ENCODE results near the gene CKMT2.
"Not testable (repeated sequence)": the region's sequence is repeated elsewhere in the genome, so short reads cannot be mapped to it uniquely, and the experiment has no call there.

The CKMT2 gene

DNA sequence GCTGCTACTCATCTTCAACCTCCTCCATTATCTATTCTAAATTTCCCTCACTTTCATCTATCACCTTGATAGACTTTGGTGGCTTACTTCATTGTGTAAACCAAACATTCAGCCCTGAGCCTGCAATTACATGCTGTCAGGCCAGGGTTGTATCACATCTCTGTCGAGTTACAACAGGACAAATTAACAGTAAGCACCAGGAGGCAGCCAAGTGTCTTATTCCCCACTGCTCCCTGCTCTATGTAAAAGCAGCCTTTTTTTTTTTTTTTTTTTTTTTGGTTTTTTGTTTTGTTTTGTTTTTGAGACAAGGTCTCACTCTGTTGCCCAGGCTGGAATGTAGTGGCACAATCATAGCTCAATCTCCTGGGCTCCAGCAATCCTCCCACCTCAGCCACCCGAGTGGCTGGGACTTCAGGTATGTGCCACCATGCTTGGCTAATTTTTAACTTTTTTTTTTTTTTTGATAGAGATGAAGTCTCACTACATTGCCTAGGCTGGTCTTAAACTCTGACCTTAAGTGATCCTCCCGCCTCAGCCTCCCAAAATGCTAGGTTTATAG is 53.0 kb downstream of the CKMT2 start:
- TF ChIP-seq, protein P1, sequence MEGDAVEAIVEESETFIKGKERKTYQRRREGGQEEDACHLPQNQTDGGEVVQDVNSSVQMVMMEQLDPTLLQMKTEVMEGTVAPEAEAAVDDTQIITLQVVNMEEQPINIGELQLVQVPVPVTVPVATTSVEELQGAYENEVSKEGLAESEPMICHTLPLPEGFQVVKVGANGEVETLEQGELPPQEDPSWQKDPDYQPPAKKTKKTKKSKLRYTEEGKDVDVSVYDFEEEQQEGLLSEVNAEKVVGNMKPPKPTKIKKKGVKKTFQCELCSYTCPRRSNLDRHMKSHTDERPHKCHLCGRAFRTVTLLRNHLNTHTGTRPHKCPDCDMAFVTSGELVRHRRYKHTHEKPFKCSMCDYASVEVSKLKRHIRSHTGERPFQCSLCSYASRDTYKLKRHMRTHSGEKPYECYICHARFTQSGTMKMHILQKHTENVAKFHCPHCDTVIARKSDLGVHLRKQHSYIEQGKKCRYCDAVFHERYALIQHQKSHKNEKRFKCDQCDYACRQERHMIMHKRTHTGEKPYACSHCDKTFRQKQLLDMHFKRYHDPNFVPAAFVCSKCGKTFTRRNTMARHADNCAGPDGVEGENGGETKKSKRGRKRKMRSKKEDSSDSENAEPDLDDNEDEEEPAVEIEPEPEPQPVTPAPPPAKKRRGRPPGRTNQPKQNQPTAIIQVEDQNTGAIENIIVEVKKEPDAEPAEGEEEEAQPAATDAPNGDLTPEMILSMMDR (conservative IDR thresholded peaks at IDR 0.05; ENCODE audit: low read depth): no peak
- ChIA-PET POLR2A (ENCODE audit: low non-redundant PET) (no interaction called here), CTCF (interaction anchor here (0.8 kb wide), 1 partner anchor 13 kb away, joined by 5 read pairs; no protein-coding TSS in a partner anchor)
- no peak overlapping the region for H3K27ac ChIP-seq
- DNase-seq (ENCODE audit: low spot score): no peak

DNA sequence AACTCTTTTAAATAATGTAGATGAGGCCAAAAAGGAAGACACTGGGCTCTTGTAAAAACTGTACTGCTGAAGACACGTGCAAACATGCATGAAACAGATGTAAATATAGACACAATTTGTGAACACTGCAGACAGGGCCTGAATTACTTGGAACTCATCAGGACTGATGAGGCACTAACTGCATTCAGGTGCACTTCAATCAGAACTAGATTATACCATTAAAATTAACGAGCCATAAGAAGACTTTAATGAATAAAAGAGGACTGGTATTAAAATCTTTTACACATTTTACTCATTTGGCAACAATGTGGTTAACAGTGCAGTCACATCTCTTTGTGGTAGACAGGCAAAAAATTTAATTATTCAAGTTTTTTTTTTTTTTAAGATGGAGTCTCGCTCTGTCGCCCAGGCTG is 54.9 kb downstream of the CKMT2 start:
- TF ChIP-seq, protein P1 (conservative IDR thresholded peaks at IDR 0.05; ENCODE audit: low read depth): no peak
- DNase-seq (ENCODE audit: low spot score): no peak
- ChIA-PET CTCF (interaction anchor here (2.3 kb wide), 1 partner anchor 11 kb away, joined by 15 read pairs; no protein-coding TSS in a partner anchor), POLR2A (ENCODE audit: low non-redundant PET) (interaction anchor here (0.6 to 0.7 kb wide), 2 partner anchors 11 to 80 kb away, joined by 4 to 5 read pairs; no protein-coding TSS in a partner anchor)
- no peak overlapping the region for H3K27ac ChIP-seq

DNA sequence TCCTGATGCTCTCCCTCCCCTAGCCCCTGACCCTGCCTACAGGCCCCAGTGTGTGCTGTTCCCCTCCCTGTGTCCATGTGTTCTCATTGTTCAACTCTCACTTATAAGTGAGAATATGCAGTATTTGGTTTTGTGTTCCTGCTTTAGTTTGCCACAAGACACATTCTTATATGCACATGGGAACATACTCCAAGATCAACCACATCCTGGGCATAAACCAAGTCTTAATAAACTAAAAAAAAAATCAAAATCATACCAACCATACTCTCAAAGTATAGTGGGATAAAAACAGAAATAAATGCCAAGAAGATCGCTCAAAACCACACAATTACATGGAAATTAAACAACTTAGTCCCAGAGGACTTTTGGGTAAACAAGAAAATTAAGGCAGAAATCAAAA is 57.0 kb downstream of the CKMT2 start:
- ChIA-PET POLR2A (ENCODE audit: low non-redundant PET) (no interaction called here), CTCF (interaction anchor here (0.6 to 0.7 kb wide), 2 partner anchors 9 to 179 kb away, joined by 3 read pairs; no protein-coding TSS in a partner anchor)
- DNase-seq (ENCODE audit: low spot score): no peak
- TF ChIP-seq, protein P1 (conservative IDR thresholded peaks at IDR 0.05; ENCODE audit: low read depth): no peak
- H3K27ac ChIP-seq: no peak overlapping the region

DNA sequence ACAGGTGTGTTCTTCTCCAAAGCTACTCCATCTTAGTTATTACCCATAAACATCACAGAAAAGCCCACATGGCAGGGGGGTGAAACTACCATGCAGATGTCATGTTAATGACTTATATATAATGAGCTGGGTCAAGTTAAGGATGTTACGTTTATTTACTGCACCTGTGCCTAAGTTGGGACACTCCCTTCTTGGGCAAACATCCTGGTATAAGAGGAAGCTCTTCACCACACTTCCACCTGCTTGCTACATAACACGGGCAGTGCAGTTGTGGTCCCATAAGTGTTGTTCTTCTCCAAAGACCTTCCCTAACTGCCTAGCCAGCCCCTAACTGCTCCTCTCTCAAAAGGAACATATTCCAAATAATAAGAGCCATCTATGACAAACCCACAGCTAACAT is 59.0 kb downstream of the CKMT2 start:
- H3K27ac ChIP-seq: no peak overlapping the region
- ChIA-PET POLR2A (ENCODE audit: low non-redundant PET) (no interaction called here), CTCF (interaction anchor here (0.6 kb wide), 1 partner anchor 876 kb away, joined by 3 read pairs; no protein-coding TSS in a partner anchor)
- no peak for DNase-seq (ENCODE audit: low spot score)
- TF ChIP-seq, protein P1 (conservative IDR thresholded peaks at IDR 0.05; ENCODE audit: low read depth): no peak

DNA sequence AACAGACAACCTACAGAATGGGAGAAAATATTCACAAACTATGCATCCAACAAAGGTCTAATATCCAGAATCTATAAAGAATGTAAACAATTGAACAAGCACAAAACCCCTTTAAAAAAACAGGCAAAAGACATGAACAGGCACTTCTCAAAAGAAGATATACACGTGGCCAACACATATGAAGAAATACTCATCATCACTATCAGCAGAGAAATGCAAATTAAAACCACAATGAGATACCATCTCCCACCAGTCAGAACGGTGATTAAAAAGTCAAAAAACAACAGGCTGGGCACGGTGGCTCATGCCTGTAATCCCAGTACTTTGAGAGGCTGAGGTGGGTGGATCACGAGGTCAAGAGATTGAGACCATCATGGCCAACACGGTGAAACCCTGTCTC is 60.9 kb downstream of the CKMT2 start:
- CTCF ChIA-PET: not testable (repeated sequence)

DNA sequence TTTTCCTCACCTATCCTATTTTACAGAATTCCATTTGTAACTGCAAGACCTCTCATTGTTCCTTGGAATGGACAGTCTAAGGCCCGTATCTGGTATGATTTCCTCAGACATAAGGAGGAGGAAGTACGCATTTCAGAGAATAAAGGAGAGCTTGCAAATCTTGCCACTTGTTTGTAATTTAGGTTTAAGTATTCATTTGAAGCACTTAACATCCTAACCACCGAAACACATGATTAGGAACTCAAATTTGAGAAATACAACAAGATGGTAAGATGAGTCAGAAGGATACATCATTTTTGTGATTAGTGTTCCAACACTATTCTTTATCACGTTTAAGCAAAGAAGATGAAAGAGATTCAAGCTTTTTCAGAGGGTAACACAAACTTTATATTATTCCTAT is 64.4 kb downstream of the CKMT2 start:
- CTCF ChIA-PET: interaction anchor here (1.3 kb wide), 1 partner anchor 12 kb away, joined by 3 read pairs; no protein-coding TSS in a partner anchor
- no peak overlapping the region for H3K27ac ChIP-seq
- POLR2A ChIA-PET (ENCODE audit: low non-redundant PET): no interaction called here
- DNase-seq (ENCODE audit: low spot score): no peak
- TF ChIP-seq, protein P1 (conservative IDR thresholded peaks at IDR 0.05; ENCODE audit: low read depth): no peak

More for the DNA sequence above, 60.9 kb downstream of the CKMT2 start:
- POLR2A ChIA-PET (ENCODE audit: low non-redundant PET); H3K27ac ChIP-seq; DNase-seq (ENCODE audit: low spot score): not testable (repeated sequence)

DNA sequence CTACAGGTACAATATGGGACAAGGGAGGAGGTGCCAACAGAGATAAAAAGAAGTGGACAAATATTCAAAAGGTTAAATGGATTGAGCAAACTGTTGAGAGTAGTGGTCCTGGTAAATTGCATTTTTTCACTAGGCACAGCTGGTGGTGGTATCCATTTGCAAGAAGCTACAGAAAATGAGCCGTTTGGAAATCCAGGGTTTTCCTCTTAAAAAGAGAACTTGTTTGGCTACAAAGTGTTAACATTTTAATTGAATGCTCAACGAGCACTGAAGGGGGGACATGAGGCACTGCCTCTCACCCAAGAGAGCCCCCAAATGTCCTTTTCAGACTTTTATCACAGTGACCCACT is 67.8 kb downstream of the CKMT2 start:
- TF ChIP-seq, protein P1 (conservative IDR thresholded peaks at IDR 0.05; ENCODE audit: low read depth): no peak
- CTCF ChIA-PET: interaction anchor here (0.7 to 1.1 kb wide), 2 partner anchors 135 to 556 kb away, joined by 3 read pairs; no protein-coding TSS in a partner anchor
- DNase-seq (ENCODE audit: low spot score): no peak
- POLR2A ChIA-PET (ENCODE audit: low non-redundant PET): interaction anchor here (0.5 to 1.2 kb wide), 3 partner anchors 14 to 1049 kb away, joined by 3 to 5 read pairs (median 4); no protein-coding TSS in a partner anchor
- H3K27ac ChIP-seq: peak overlapping the region; percentile 77

Measured in RWPE1 (cell line).